GM23338 (cell line): Measurements from ENCODE around the gene RHO. TPM values are rescaled to one million over a fixed set of nuclear protein-coding genes. Genes with fewer than 3 reads are reported as not detected.
A peak's percentile ranks its signal among the peaks of the same experiment; 100 is the strongest.

Source experiments
- ATAC-seq: fragments of 200-7000 bp; cut with Tn5 transposase; 3 replicates; pipeline ENCODE4 v1.9.1; 2020
- DNase-seq: peaks from one replicate; pipeline ENCODE4 v3.0.0-alpha.2; 2015; ENCODE audit warnings: low spot score
- H2AFZ ChIP-seq: fragments of 200-600 bp; sonication (generic); 2 replicates; pipeline ENCODE4 v1.8.0; 2016; ENCODE audit warnings: antibody characterized with exemption, mild to moderate bottlenecking, moderate library complexity
- H3F3A ChIP-seq: fragments of 200-600 bp; sonication (generic); replicated peaks from 2 replicates; pipeline ENCODE4 v1.8.0; 2017; ENCODE audit warnings: antibody characterized with exemption, mixed run types, low read depth
- H3K27ac ChIP-seq: fragments of 200-600 bp; sonication (generic); 2 replicates; pipeline ENCODE4 v1.6.1; 2016; ENCODE audit warnings: low read depth
- H3K27me3 ChIP-seq: fragments of 200-600 bp; sonication (generic); 2 replicates; pipeline ENCODE4 v1.8.0; 2016; ENCODE audit warnings: mild to moderate bottlenecking, mixed run types, moderate library complexity; ENCODE audit not compliant: insufficient read depth
- H3K36me3 ChIP-seq: fragments of 200-600 bp; sonication (generic); 2 replicates; pipeline ENCODE4 v1.8.0; 2016; ENCODE audit warnings: mild to moderate bottlenecking; ENCODE audit not compliant: insufficient read depth
- H3K4me1 ChIP-seq: fragments of 200-600 bp; sonication (generic); 2 replicates; pipeline ENCODE4 v1.8.0; 2016; ENCODE audit warnings: mild to moderate bottlenecking, moderate library complexity; ENCODE audit not compliant: insufficient read depth
- H3K4me2 ChIP-seq: fragments of 200-600 bp; sonication (generic); 2 replicates; pipeline ENCODE4 v1.7.1; 2017; ENCODE audit warnings: mixed run types
- H3K4me3 ChIP-seq: fragments of 200-600 bp; sonication (generic); 2 replicates; pipeline ENCODE4 v1.6.1; 2016; ENCODE audit warnings: mixed run types
- H3K79me2 ChIP-seq: fragments of 200-600 bp; sonication (generic); replicated peaks from 2 replicates; pipeline ENCODE4 v1.8.0; 2017; ENCODE audit warnings: mild to moderate bottlenecking; ENCODE audit not compliant: insufficient read depth
- H3K9me2 ChIP-seq: fragments of 200-600 bp; sonication (generic); 2 replicates; pipeline ENCODE4 v1.8.0; 2017; ENCODE audit not compliant: insufficient read depth
- H4K20me1 ChIP-seq: fragments of 200-600 bp; sonication (generic); replicated peaks from 2 replicates; pipeline ENCODE4 v1.8.0; 2017; ENCODE audit warnings: mild to moderate bottlenecking; ENCODE audit not compliant: insufficient read depth
- H3K27ac Mint-ChIP-seq: 2 replicates; pipeline ENCODE4 v1.8.0; 2020; ENCODE audit warnings: inconsistent platforms, mild to moderate bottlenecking, moderate library complexity, mixed read lengths
- H3K27me3 Mint-ChIP-seq: 3 replicates; pipeline ENCODE4 v1.8.0; 2022; ENCODE audit warnings: low read depth, mild to moderate bottlenecking, moderate library complexity, mixed read lengths, inconsistent platforms; ENCODE audit not compliant: insufficient read depth, poor library complexity
- H3K36me3 Mint-ChIP-seq: 3 replicates; pipeline ENCODE4 v1.8.0; 2021; ENCODE audit warnings: low read depth, mild to moderate bottlenecking, inconsistent platforms, moderate library complexity, mixed read lengths
- H3K4me1 Mint-ChIP-seq: 3 replicates; pipeline ENCODE4 v1.8.0; 2020; ENCODE audit warnings: mild to moderate bottlenecking, inconsistent platforms, mixed read lengths
- H3K4me3 Mint-ChIP-seq: 3 replicates; pipeline ENCODE4 v1.8.0; 2021; ENCODE audit warnings: moderate library complexity, mild to moderate bottlenecking, inconsistent platforms, mixed read lengths
- H3K9me3 Mint-ChIP-seq: 3 replicates; pipeline ENCODE4 v1.8.0; 2020; ENCODE audit warnings: moderate library complexity, mild to moderate bottlenecking, inconsistent platforms, mixed read lengths
- CTCF ChIP-seq, 2 experiments: fragments of 200-600 bp in 1 of 2; sonication (generic) in 1 of 2; conservative IDR thresholded peaks; 2 replicates each; pipeline versions ENCODE4 v1.5.1 to v1.6.1; 2016 to 2017; ENCODE audit warnings: antibody characterized with exemption in 2 of 2, low read depth in 2 of 2, mild to moderate bottlenecking in 2 of 2, moderate library complexity in 1 of 2
- ETS1 ChIP-seq: IDR thresholded peaks from 2 replicates; pipeline ENCODE4 v1.6.1; 2016; ENCODE audit warnings: antibody characterized with exemption
- EZH2phosphoT487 ChIP-seq: fragments of 200-600 bp; sonication (generic); IDR thresholded peaks from one replicate; pipeline ENCODE4 v1.8.1; 2018; ENCODE audit warnings: antibody characterized with exemption; ENCODE audit not compliant: unreplicated experiment
- JUNB ChIP-seq: IDR thresholded peaks from one replicate; pipeline ENCODE4 v1.6.1; 2016; ENCODE audit warnings: antibody characterized with exemption; ENCODE audit not compliant: unreplicated experiment
- NANOG ChIP-seq: IDR thresholded peaks from 2 replicates; pipeline ENCODE4 v1.6.1; 2016; ENCODE audit warnings: antibody characterized with exemption, borderline replicate concordance
- POLR2AphosphoS5 ChIP-seq: IDR thresholded peaks from 2 replicates; pipeline ENCODE4 v1.6.1; 2016; ENCODE audit warnings: antibody characterized with exemption, low read depth
- REST ChIP-seq: IDR thresholded peaks from one replicate; pipeline ENCODE4 v1.6.1; 2018; ENCODE audit warnings: antibody characterized with exemption; ENCODE audit not compliant: unreplicated experiment
- STAT1 ChIP-seq: IDR thresholded peaks from one replicate; pipeline ENCODE4 v1.6.1; 2016; ENCODE audit warnings: antibody characterized with exemption; ENCODE audit not compliant: unreplicated experiment
- ZNF114 ChIP-seq: fragments of 250-450 bp; sonication (Bioruptor Pico); IDR thresholded peaks from 2 replicates; pipeline ENCODE4 v1.5.0; 2020; ENCODE audit warnings: mild to moderate bottlenecking, moderate library complexity
- ZNF331 ChIP-seq: fragments of 250-450 bp; sonication (Bioruptor Pico); IDR thresholded peaks from 2 replicates; pipeline ENCODE4 v1.5.0; 2020; ENCODE audit warnings: low read depth, mild to moderate bottlenecking, moderate library complexity
- polyA plus RNA-seq: library from polyadenylated mRNA; unstranded; fragments of >200 nt; fragmentation: Nextera tagmentation; extraction: Ambion mirVana; gene quantifications from 2 replicates; pipeline ENCODE4 v1.2.1, GENCODE V29; 2016
- total RNA-seq: library from RNA; depleted of rRNA; stranded (reverse); fragments of >200 nt; shearing (Covaris generic); gene quantifications from 2 replicates; pipeline ENCODE4 v1.2.3, GENCODE V29; 2014

Gene RHO
- total and polyA plus RNA-seq, 2 experiments from 2014 or later = not detected

GRCh38 chr3:129548104-129548965 is 19.9 kb downstream of the RHO start:
- Histone ChIP-seq H3K4me3 (no peak overlapping the region), H3K27ac (no peak overlapping the region), H2AFZ (no peak overlapping the region), H3K4me1 (no peaks in the 10 kb centered on the region), H3K79me2 (no peaks in the 10 kb centered on the region), H3F3A (no peaks in the 10 kb centered on the region), H3K4me2 (no peak overlapping the region), H3K9me2 (no peaks in the 10 kb centered on the region), H4K20me1 (no peaks in the 10 kb centered on the region), H3K36me3 (no peaks in the 10 kb centered on the region), H3K27me3 (no peaks in the 10 kb centered on the region)
- no peak for DNase-seq
- no peak for TF ChIP-seq ZNF114 (CRISPR knock-in tag)
- TF ChIP-seq EZH2phosphoT487 = no peak
- no peak for TF ChIP-seq JUNB
- TF ChIP-seq POLR2AphosphoS5 = no peak
- Mint-ChIP-seq H3K9me3 (no peaks in the 10 kb centered on the region), H3K27ac (no peak overlapping the region), H3K27me3 (peaks cover 15% of the 10 kb centered on the region), H3K4me1 (peaks cover 12% of the 10 kb centered on the region), H3K36me3 (no peaks in the 10 kb centered on the region), H3K4me3 (no peak overlapping the region)
- ATAC-seq = no peak

- Histone ChIP-seq H3K27ac (no peak overlapping the region), H3K27me3 (no peaks in the 10 kb centered on the region), H3K4me1 (no peaks in the 10 kb centered on the region), H3K36me3 (no peaks in the 10 kb centered on the region), H3K79me2 (no peaks in the 10 kb centered on the region), H3K4me3 (no peak overlapping the region), H3K4me2 (no peak overlapping the region), H2AFZ (no peak overlapping the region), H3F3A (no peaks in the 10 kb centered on the region), H3K9me2 (no peaks in the 10 kb centered on the region), H4K20me1 (no peaks in the 10 kb centered on the region)
- H3K27me3 Mint-ChIP-seq = peaks cover 19% of the 10 kb centered on the region
- no peaks in the 10 kb centered on the region for H3K9me3 Mint-ChIP-seq
- no peak overlapping the region for H3K4me3 Mint-ChIP-seq
- H3K4me1 Mint-ChIP-seq = peaks cover 13% of the 10 kb centered on the region
- DNase-seq = no peak
- H3K27ac Mint-ChIP-seq = peak overlapping the region; percentile 13; the same call in 1 of the 2 replicates
- H3K36me3 Mint-ChIP-seq = no peaks in the 10 kb centered on the region
- no peak for ATAC-seq
- TF ChIP-seq ZNF331 (CRISPR knock-in tag) (no peak), JUNB (no peak), CTCF (conservative IDR thresholded peaks at IDR 0.05; ENCODE audit: low read depth in 2 of 2) (no peak), REST (no peak), NANOG (no peak), ETS1 (no peak), STAT1 (no peak), ZNF114 (CRISPR knock-in tag) (no peak)
Measured at GRCh38 chr3:129549006-129549800, 20.8 kb downstream of the RHO start.
